HepG2 (cell line): ENCODE measurements around the gene SLC38A3. TPM values are rescaled to one million over a fixed set of nuclear protein-coding genes. Genes with fewer than 3 reads are reported as not detected.

Source experiments
- ARID5B ChIP-seq: IDR thresholded peaks from 2 replicates; pipeline ENCODE4 v1.4.0; 2020; ENCODE audit warnings: mild to moderate bottlenecking, missing genetic modification reagents
- HINFP ChIP-seq: sonication (generic); formaldehyde crosslinking; IDR thresholded peaks from 2 replicates; pipeline ENCODE4 v1.4.0; 2020; ENCODE audit warnings: low read depth, mild to moderate bottlenecking, missing genetic modification reagents
- HNRNPH1 ChIP-seq: fragments of 200-400 bp; formaldehyde crosslinking; optimal IDR thresholded peaks from 2 replicates; pipeline ENCODE3; 2017; ENCODE audit warnings: mild to moderate bottlenecking, low read depth, low read length
- MED1 ChIP-seq: sonication (generic); formaldehyde crosslinking; IDR thresholded peaks from 2 replicates; pipeline ENCODE4 v1.4.0; 2020; ENCODE audit warnings: missing genetic modification reagents
- MIER3 ChIP-seq: IDR thresholded peaks from 2 replicates; pipeline ENCODE4 v1.6.1; 2016; ENCODE audit warnings: missing compliant biosample characterization, borderline replicate concordance
- NR2C2 ChIP-seq: sonication (generic); formaldehyde crosslinking; IDR thresholded peaks from 2 replicates; pipeline ENCODE4 v1.4.0; 2020; ENCODE audit warnings: missing genetic modification reagents, mild to moderate bottlenecking, moderate library complexity, borderline replicate concordance
- SP1 ChIP-seq, 2 experiments: fragments of 450-650 bp in 1 of 2; sonication (generic) in 1 of 2; formaldehyde crosslinking in 1 of 2; IDR thresholded peaks; 2 replicates each; pipeline versions ENCODE4 v1.4.0 to v1.6.1; 2016 to 2020; ENCODE audit warnings: missing genetic modification reagents in 1 of 2
- WIZ ChIP-seq: sonication (generic); formaldehyde crosslinking; IDR thresholded peaks from 2 replicates; pipeline ENCODE4 v1.5.1; 2020; ENCODE audit warnings: mild to moderate bottlenecking, missing genetic modification reagents
- ZMYM3 ChIP-seq: sonication (generic); formaldehyde crosslinking; IDR thresholded peaks from 2 replicates; pipeline ENCODE4 v1.5.1; 2020; ENCODE audit warnings: mild to moderate bottlenecking, missing genetic modification reagents
- ZMYM4 ChIP-seq: sonication (generic); formaldehyde crosslinking; IDR thresholded peaks from 2 replicates; pipeline ENCODE4 v1.8.1; 2023; ENCODE audit warnings: mild to moderate bottlenecking, missing genetic modification reagents
- ZNF232 ChIP-seq: sonication (generic); formaldehyde crosslinking; IDR thresholded peaks from 2 replicates; pipeline ENCODE4 v1.4.0; 2020; ENCODE audit warnings: missing genetic modification reagents, borderline replicate concordance
- ZNF329 ChIP-seq: sonication (generic); formaldehyde crosslinking; IDR thresholded peaks from 2 replicates; pipeline ENCODE4 v1.9.0; 2021; ENCODE audit warnings: low read depth, mild to moderate bottlenecking, missing genetic modification reagents
- ZNF615 ChIP-seq: sonication (generic); formaldehyde crosslinking; IDR thresholded peaks from 2 replicates; pipeline ENCODE4 v1.5.0; 2020; ENCODE audit warnings: mild to moderate bottlenecking, missing genetic modification reagents, borderline replicate concordance
- ZNF770 ChIP-seq: sonication (generic); formaldehyde crosslinking; IDR thresholded peaks from 2 replicates; pipeline ENCODE4 v1.5.0; 2020; ENCODE audit warnings: mild to moderate bottlenecking, missing genetic modification reagents
- ZNF776 ChIP-seq: sonication (generic); formaldehyde crosslinking; IDR thresholded peaks from 2 replicates; pipeline ENCODE4 v1.4.0; 2020; ENCODE audit warnings: mild to moderate bottlenecking, missing genetic modification reagents
- ZNF790 ChIP-seq: sonication (generic); formaldehyde crosslinking; IDR thresholded peaks from 2 replicates; pipeline ENCODE4 v1.8.0; 2022; ENCODE audit warnings: missing genetic modification reagents, mild to moderate bottlenecking, borderline replicate concordance
- ZNF879 ChIP-seq: sonication (generic); formaldehyde crosslinking; IDR thresholded peaks from 2 replicates; pipeline ENCODE4 v1.8.1; 2023; ENCODE audit warnings: missing genetic modification reagents
- ZSCAN21 ChIP-seq: sonication (generic); formaldehyde crosslinking; IDR thresholded peaks from 2 replicates; pipeline ENCODE4 v1.8.0; 2022; ENCODE audit warnings: mild to moderate bottlenecking, missing genetic modification reagents, moderate library complexity, borderline replicate concordance
- ZSCAN25 ChIP-seq: sonication (generic); formaldehyde crosslinking; IDR thresholded peaks from 2 replicates; pipeline ENCODE4 v1.8.0; 2022; ENCODE audit warnings: mild to moderate bottlenecking, missing genetic modification reagents
- polyA plus RNA-seq, 8 experiments: library from polyadenylated mRNA; depleted of rRNA in 3 of 8; stranded (reverse) in 7 of 8; unstranded in 1 of 8; fragments of >200 nt; fragmentation: Illumina TruSeq in 4 of 8; extraction: Trizol in 4 of 8; gene quantifications; 2 replicates each; pipeline versions ENCODE4 v1.2.1 to v1.2.3, GENCODE V29; 2011 to 2016; ENCODE audit warnings: low read depth in 4 of 8, missing spikeins in 1 of 8, mixed read lengths in 1 of 8; ENCODE audit not compliant: insufficient read depth in 1 of 8
- total RNA-seq, 5 experiments: library from RNA; depleted of rRNA; stranded (reverse); fragments of >200 nt; fragmentation: Illumina TruSeq; extraction: Trizol; gene quantifications; 2 replicates each; pipeline ENCODE4 v1.2.3, GENCODE V29; 2016; ENCODE audit warnings: low read depth in 1 of 5

The SLC38A3 gene
- total and polyA plus RNA-seq, 2 of the 13 experiments (the other 11 are each of a cell fraction or from before 2014, with no cell fraction given), result 29.8 to 164 TPM

DNA sequence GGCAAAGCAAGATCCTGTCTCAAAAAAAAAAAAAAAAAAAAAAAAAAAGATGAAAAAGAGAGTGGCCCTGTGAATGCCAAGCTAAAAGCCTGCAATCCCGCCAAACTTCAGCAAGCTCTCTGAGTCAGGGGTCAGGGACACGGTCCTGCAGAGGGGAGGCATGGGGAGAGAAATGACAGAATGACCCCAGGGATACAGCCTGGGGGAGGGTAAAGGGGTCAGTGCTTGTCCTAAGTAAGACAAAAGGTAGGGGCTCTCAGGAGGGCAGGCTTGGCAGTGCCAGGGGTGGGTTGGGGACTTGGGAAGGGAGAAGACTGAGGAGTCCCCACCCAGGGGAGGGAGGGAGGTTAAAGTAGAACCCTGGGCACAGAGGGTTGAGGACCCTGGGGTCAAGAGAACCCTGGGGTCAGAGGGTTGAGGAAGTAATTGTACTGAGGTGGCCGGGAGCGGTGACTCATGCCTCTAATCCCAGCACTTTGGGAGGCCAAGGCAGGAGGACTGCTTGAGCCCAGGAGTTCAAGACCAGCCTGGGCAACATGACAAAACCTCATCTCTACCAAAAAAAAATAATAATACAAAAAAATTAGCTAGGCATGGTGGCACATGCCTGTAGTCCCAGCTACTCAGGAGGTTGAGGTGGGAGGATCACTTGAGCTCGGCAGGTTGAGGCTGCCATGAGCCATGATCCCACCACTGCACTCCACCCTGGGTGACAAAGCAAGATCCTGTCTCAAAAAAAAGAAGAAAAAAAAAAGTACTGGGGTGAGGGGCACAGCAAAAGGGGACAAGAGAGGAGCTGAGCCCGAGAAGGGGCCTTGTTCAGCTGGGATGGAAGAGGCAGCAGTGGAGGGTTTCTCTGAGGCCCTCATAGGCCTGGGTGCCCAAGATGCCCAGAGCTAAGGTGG, 58.7 kb downstream of the SLC38A3 start (continued):
- TF ChIP-seq ARID5B, result 0 out of 2 replicates have a peak, but pooled peaks have one; percentile 34
- no peak for TF ChIP-seq ZNF879 (CRISPR knock-in tag)
- no peak for TF ChIP-seq ZNF232 (CRISPR knock-in tag)
- TF ChIP-seq SP1 (IDR thresholded peaks at IDR 0.05), result no peak
- no peak for TF ChIP-seq SP1 (CRISPR knock-in tag; IDR thresholded peaks at IDR 0.05)
- TF ChIP-seq NR2C2, result peak; percentile 62
- TF ChIP-seq ZNF790 (CRISPR knock-in tag), result no peak
- TF ChIP-seq ZNF776 (CRISPR knock-in tag), result no peak
- TF ChIP-seq ZNF615 (CRISPR knock-in tag), result 0 out of 2 replicates have a peak, but pooled peaks have one; percentile 20
- TF ChIP-seq HNRNPH1, result no peak
- TF ChIP-seq ZSCAN25, result peak; percentile 43; the same call in 1 of the 2 replicates
- peak; percentile 41; the same call in 1 of the 2 replicates for TF ChIP-seq MED1
- TF ChIP-seq ZSCAN21 (CRISPR knock-in tag), result 0 out of 2 replicates have a peak, but pooled peaks have one; percentile 41
- TF ChIP-seq WIZ, result no peak
- TF ChIP-seq ZNF329, result no peak
- peak; percentile 74 for TF ChIP-seq ZMYM3 (CRISPR knock-in tag)
- TF ChIP-seq ZMYM4, result peak; percentile 9; the same call in 1 of the 2 replicates
- TF ChIP-seq MIER3, result no peak
- TF ChIP-seq ZNF770 (CRISPR knock-in tag), result peak; percentile 97
- no peak for TF ChIP-seq HINFP (CRISPR knock-in tag)
